Hepatocyte (in vitro differentiated cells): ENCODE data around the gene EML6.

Source experiments
- EZH2 ChIP-seq: fragments of 200-600 bp; sonication (generic); IDR thresholded peaks from 2 replicates; pipeline ENCODE4 v1.6.1; 2016; ENCODE audit warnings: antibody characterized with exemption, mild to moderate bottlenecking, borderline replicate concordance
- EZH2phosphoT487 ChIP-seq: fragments of 200-600 bp; sonication (generic); IDR thresholded peaks from one replicate; pipeline ENCODE4 v1.6.1; 2018; ENCODE audit warnings: antibody characterized with exemption, mild to moderate bottlenecking, low read depth, moderate library complexity; ENCODE audit not compliant: unreplicated experiment, severe bottlenecking

- no peak for TF ChIP-seq EZH2phosphoT487
- no peak for TF ChIP-seq EZH2
These were observed 256.0 kb downstream of the EML6 start for GRCh38 chr2:54979321-54980044.
